GF-D8 (cell line): ENCODE results near the gene LRRC42.

Source experiments
- DNase-seq: peaks from one replicate; lab custom pipeline; 2025; lab: John Stamatoyannopoulos, UW

LRRC42 gene

GRCh38 chr1:54004481-54005049 is 58.4 kb downstream of the LRRC42 start:
- DNase-seq = no peak

GRCh38 chr1:54006508-54006907 is 60.4 kb downstream of the LRRC42 start:
- DNase-seq = no peak

DNA sequence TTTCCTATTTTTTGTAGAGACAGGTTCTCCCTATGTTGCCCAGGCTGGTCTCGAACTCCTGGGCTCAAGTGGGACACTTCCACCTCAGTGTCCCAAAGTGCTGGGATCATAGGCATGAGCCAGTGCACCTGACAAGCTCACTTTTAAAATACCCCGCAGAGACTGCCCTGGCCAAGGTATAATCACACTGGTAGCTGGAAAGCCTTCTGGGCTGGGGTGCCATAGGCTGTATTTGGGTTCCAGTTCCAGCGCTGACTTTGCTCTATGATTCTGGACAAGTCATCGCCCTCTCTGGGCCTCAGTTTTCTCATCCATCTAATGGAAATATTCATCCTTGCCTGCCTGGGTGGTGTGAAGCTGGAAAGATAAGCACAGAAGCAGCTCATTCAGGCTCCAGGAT is 61.5 kb downstream of the LRRC42 start:
- no peak for DNase-seq

DNA sequence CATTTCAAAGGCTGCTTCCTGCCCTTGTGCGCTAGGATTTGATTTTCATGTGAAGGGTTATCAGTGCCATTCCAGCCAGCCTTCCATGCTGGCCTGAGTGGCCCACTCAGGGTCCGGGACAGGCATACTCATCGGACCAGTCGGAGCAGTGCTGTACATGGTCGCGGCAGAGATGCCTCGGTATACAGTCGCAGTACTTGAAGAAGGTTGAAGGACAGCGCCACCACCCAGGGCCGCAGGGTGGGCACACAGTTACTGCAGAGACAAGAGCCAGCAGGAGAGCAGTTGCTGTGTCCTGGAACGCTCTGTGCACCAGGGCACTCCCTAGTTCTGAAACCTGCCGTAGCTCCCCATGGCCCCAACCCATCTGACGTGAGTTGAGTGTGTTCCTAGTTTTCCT is 62.7 kb downstream of the LRRC42 start:
- no peak for DNase-seq

GRCh38 chr1:54009406-54009805 is 63.3 kb downstream of the LRRC42 start:
- DNase-seq = no peak

DNA sequence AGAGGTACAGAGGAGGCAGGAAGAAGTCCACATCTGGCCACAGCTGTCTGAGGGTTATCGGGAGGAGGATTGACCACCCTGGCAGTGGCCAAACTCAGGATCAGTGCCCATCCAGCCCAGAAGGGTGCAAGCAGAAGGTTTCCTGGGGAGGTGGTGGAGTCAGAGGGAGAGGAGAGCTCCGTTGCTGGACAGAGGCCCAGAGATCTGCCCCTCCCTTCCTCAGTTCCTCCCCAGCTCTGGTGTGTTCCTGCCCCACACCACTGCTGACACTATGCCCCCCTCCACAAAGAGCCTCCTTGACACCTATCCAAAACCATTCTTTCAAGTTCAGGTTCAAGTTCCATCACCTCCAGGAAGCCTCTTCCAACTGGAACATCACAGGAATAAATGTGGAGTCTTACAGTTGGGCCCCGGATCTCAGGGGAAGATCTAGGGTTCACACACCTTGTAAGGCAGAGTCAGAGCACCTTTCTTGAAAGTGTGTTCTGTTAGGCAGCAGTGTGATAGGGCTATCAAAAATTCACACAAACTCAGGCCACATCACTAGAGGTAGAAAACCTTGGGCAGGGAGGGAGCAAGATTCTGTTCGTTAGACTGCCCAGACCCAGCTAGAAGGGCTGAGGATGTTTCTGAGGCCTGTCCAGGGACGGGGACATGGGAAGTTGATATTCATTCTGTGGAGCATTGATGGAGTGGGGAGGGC is 64.4 kb downstream of the LRRC42 start:
- DNase-seq = no peak

DNA sequence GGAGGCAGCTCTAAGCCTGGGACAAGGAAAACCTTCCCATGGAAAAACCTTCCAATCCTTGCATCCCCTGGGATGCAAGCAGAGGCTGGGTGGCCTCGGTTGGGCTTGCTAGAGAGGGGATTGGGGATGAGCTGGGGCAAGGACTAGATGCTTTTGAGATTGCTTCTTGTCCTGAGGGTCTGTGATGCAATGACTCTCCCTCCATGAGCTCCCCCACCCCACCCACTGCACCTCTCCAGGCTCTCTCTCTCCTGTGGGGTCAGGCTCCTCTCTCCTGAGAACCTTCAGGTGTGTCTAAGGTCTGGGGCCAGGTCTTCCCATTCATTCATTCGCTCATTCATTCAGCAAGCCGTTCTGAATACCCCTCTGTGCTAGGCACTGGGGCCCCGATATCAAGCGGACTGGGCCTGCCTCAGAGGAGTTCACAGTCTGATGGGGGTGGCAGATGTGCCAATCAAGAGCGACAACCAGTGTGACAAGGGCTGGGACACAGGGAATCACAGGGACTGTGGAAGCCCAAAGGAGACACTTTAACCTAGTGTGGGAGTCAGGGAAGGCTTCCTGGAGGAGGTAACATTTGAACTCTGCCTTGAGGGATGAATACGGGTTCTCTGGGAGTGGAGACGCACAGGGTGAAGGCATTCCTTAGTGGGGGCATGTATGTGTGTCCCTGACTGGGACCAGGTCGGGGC is 65.3 kb downstream of the LRRC42 start:
- DNase-seq = no peak

DNA sequence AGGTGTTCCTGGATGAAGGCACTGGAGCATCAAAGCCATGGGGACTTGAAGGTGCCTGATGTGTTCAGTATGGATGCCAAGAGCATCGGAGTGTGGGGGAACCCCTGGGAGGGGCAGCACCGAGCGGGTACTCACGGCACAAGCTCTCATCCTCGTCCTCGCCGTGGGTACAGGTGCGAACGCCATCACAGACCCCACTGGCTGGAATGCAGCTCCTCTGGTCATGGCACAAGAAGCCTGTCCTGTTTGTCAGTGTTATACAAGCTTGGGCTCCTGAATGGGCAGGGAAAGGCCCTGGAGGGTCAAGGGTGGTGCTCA is 65.8 kb downstream of the LRRC42 start:
- DNase-seq = no peak

- DNase-seq = no peak
Measured at GRCh38 chr1:54012863-54013262, 66.7 kb downstream of the LRRC42 start.

DNA sequence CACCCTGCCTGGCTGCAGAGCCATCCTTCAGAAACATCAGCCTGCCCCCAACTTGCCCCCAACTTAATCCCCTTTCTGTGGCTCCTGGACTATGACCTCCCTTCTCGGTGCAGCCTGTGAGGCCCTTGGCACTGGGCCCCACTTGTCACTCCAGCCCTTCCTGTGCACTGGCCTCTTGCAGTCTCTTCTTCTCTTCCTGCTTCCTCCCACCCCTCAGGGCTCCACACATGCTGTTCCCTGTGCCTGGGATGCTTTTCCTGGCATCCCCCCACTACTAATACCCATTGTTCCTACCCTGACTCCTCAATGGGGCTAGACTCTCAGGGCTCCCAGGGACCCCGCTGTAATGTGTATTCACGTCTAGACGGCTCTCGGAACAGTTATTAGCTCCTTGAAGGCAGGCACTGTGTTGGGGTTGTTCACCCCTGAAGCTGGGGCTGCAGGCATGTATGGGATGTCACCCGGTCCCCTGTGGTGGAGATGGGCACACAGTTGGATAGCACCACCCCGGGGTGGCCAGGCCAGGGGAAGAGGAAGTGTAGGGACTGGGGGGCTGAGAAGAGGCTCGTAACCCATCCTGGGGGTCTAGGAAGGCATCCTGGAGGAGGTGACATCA is 67.4 kb downstream of the LRRC42 start:
- no peak for DNase-seq

GRCh38 chr1:54014009-54014629 is 68.0 kb downstream of the LRRC42 start:
- DNase-seq = no peak

DNA sequence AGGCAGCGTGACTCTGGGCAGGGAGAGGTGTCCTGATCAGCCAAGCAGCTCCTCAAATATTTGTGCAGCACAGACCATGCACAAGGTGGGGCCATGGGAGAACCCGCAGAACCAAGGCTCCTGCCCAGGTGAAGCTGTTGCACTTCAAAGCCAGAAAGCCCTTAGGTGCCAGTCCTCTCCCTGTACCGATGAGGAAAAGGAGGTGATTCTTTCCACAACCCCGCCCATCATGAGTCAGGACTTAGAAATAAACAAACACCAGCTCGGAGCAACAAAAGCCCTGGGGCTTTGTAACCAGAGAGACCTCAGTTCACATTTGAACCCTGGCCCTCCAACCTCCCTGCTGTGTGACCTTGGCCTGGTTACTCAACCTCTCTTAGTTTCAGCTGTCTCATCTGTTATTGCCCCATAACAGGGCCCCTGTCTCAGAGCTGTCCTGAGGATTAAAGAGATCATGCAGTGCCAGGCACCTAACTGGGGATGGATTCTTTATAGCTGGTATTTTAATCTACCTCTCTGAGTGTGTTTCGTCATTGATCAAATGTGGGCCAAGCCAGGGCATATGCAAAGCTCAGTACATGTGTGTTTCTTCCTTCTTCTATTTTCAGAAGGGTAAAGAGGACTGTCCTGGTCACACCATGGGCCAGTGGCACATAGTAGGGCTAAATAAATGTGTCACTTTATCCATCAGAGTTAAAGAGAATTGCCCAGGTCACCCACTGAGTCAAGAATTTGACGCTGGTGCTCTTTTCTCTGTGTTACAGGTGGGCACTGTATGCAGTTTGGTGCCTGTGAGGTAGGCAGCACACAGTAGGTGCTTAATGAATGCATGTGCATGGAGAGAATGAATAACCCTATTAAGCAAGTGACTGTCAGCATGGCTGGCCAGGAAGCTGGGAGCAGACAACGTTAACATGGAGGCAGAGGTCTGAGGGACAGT is 70.5 kb downstream of the LRRC42 start:
- DNase-seq = no peak
